ENCODE results near the gene AMN1.
"Not testable (repeated sequence)": the region's sequence is repeated elsewhere in the genome, so short reads cannot be mapped to it uniquely, and the experiment has no call there.

AMN1 gene

DNA sequence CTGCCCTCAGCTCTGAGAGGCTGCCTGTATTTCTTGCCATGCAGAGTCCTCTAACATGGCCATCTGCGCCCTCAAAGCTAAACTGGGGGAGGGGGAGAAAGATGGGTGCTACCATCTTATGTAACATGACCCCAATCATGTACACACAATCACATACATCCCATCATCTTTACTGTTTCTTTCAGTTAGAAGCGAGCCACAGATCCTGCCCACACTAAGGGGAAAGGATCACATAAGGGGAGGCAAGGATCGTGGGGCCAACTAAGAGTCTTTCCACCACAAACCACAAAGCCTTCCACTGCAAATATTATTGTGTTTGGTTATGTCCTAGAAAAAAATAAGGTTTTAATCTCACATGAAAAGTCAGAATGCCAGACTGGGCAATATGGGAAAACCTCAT, 11.8 kb upstream of the AMN1 start:
- H3K36me3 ChIP-seq (replicated peaks; ENCODE audit: low read depth, low read length): no peaks in the 10 kb centered on the region
- no peak overlapping the region for H3K4me2 ChIP-seq (ENCODE audit: low read length)

DNA sequence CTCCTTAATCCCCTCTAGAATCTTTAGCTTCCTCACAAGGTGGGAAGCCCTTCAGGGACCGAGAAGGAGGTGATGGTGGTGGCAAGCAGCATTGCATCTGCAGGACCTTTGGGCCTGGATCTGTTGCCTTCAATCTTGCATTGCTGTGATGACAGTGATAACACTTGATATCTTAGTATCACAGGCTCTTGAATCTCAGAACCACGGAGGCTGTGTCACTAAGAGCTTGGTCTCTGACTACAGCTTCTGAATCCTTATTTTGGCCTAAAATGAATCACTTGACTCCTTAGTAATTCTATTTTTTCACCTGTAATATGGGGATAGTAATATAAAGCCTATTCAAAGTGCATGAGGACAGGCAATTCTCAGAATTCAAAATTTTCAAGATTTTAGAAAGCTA, 8.9 kb upstream of the AMN1 start:
- H3K4me3 ChIP-seq (ENCODE audit: low read length): no peak overlapping the region
- H3K36me3 ChIP-seq (replicated peaks; ENCODE audit: low read depth, low read length): no peaks in the 10 kb centered on the region
- H3K4me2 ChIP-seq (ENCODE audit: low read length): no peak overlapping the region
- H3K27ac ChIP-seq (ENCODE audit: low read length): no peak overlapping the region
- no peaks in the 10 kb centered on the region for H3K27me3 ChIP-seq (ENCODE audit: low read depth, low read length)
- no peaks in the 10 kb centered on the region for H4K20me1 ChIP-seq (ENCODE audit: insufficient read depth, low read length)
- TF ChIP-seq, protein P1, sequence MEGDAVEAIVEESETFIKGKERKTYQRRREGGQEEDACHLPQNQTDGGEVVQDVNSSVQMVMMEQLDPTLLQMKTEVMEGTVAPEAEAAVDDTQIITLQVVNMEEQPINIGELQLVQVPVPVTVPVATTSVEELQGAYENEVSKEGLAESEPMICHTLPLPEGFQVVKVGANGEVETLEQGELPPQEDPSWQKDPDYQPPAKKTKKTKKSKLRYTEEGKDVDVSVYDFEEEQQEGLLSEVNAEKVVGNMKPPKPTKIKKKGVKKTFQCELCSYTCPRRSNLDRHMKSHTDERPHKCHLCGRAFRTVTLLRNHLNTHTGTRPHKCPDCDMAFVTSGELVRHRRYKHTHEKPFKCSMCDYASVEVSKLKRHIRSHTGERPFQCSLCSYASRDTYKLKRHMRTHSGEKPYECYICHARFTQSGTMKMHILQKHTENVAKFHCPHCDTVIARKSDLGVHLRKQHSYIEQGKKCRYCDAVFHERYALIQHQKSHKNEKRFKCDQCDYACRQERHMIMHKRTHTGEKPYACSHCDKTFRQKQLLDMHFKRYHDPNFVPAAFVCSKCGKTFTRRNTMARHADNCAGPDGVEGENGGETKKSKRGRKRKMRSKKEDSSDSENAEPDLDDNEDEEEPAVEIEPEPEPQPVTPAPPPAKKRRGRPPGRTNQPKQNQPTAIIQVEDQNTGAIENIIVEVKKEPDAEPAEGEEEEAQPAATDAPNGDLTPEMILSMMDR (IDR thresholded peaks at IDR 0.05; ENCODE audit: low read depth, low read length): no peak
- TF ChIP-seq EZH2phosphoT487 (IDR thresholded peaks at IDR 0.05; ENCODE audit: low read depth): no peak
- H3K79me2 ChIP-seq (ENCODE audit: low read length): no peaks in the 10 kb centered on the region
- no peak overlapping the region for H3K9ac ChIP-seq (ENCODE audit: low read length)
- H3K4me1 ChIP-seq (ENCODE audit: low read length): peaks cover 20% of the 10 kb centered on the region
- H2AFZ ChIP-seq (ENCODE audit: low read depth, low read length): 0 out of 2 replicates have a peak overlapping the region, but pooled peaks have one; percentile 23
- H3K9me3 ChIP-seq (ENCODE audit: insufficient read depth, low read length): no peaks in the 10 kb centered on the region

More for the DNA sequence above, 11.8 kb upstream of the AMN1 start:
- H3K4me3 ChIP-seq (ENCODE audit: low read length): no peak overlapping the region
- H2AFZ ChIP-seq (ENCODE audit: low read depth, low read length): no peak overlapping the region
- no peak overlapping the region for H3K27ac ChIP-seq (ENCODE audit: low read length)
- no peaks in the 10 kb centered on the region for H3K27me3 ChIP-seq (ENCODE audit: low read depth, low read length)
- peaks cover 30% of the 10 kb centered on the region for H3K4me1 ChIP-seq (ENCODE audit: low read length)
- H3K79me2 ChIP-seq (ENCODE audit: low read length): no peaks in the 10 kb centered on the region
- no peak for TF ChIP-seq EZH2phosphoT487 (IDR thresholded peaks at IDR 0.05; ENCODE audit: low read depth)
- TF ChIP-seq, protein P1 (IDR thresholded peaks at IDR 0.05; ENCODE audit: low read depth, low read length): no peak
- H4K20me1 ChIP-seq (ENCODE audit: insufficient read depth, low read length): no peaks in the 10 kb centered on the region
- H3K9me3 ChIP-seq (ENCODE audit: insufficient read depth, low read length): no peaks in the 10 kb centered on the region
- no peak overlapping the region for H3K9ac ChIP-seq (ENCODE audit: low read length)

- Histone ChIP-seq H2AFZ (ENCODE audit: low read depth, low read length) (0 out of 2 replicates have a peak overlapping the region, but pooled peaks have one; percentile 23), H3K27ac (ENCODE audit: low read length) (no peak overlapping the region), H3K9ac (ENCODE audit: low read length) (no peak overlapping the region)
Observed at GRCh38 chr12:31737345-31737744, 8.5 kb upstream of the AMN1 start.

GRCh38 chr12:31736472-31736871, 7.7 kb upstream of the AMN1 start:
- Histone ChIP-seq H3K9me3 (ENCODE audit: insufficient read depth, low read length) (no peaks in the 10 kb centered on the region), H3K4me1 (ENCODE audit: low read length) (peaks cover 18% of the 10 kb centered on the region), H3K4me2 (ENCODE audit: low read length) (no peak overlapping the region), H3K36me3 (replicated peaks; ENCODE audit: low read depth, low read length) (peaks cover 4% of the 10 kb centered on the region), H3K9ac (ENCODE audit: low read length) (no peak overlapping the region), H3K27me3 (ENCODE audit: low read depth, low read length) (no peaks in the 10 kb centered on the region), H2AFZ (ENCODE audit: low read depth, low read length) (peak overlapping the region; percentile 45; the same call in 1 of the 2 replicates), H3K79me2 (ENCODE audit: low read length) (no peaks in the 10 kb centered on the region), H4K20me1 (ENCODE audit: insufficient read depth, low read length) (no peaks in the 10 kb centered on the region), H3K4me3 (ENCODE audit: low read length) (no peak overlapping the region), H3K27ac (ENCODE audit: low read length) (no peak overlapping the region)
- TF ChIP-seq, protein P1 (IDR thresholded peaks at IDR 0.05; ENCODE audit: low read depth, low read length): no peak
- no peak for TF ChIP-seq EZH2phosphoT487 (IDR thresholded peaks at IDR 0.05; ENCODE audit: low read depth)

More at GRCh38 chr12:31737345-31737744, 8.5 kb upstream of the AMN1 start:
- no peaks in the 10 kb centered on the region for H3K9me3 ChIP-seq (ENCODE audit: insufficient read depth, low read length)
- H3K27me3 ChIP-seq (ENCODE audit: low read depth, low read length): no peaks in the 10 kb centered on the region
- H3K4me1 ChIP-seq (ENCODE audit: low read length): peaks cover 18% of the 10 kb centered on the region
- no peak overlapping the region for H3K4me3 ChIP-seq (ENCODE audit: low read length)
- no peak overlapping the region for H3K4me2 ChIP-seq (ENCODE audit: low read length)
- H4K20me1 ChIP-seq (ENCODE audit: insufficient read depth, low read length): no peaks in the 10 kb centered on the region
- H3K36me3 ChIP-seq (replicated peaks; ENCODE audit: low read depth, low read length): no peaks in the 10 kb centered on the region
- no peaks in the 10 kb centered on the region for H3K79me2 ChIP-seq (ENCODE audit: low read length)
- TF ChIP-seq, protein P1 (IDR thresholded peaks at IDR 0.05; ENCODE audit: low read depth, low read length): no peak
- TF ChIP-seq EZH2phosphoT487 (IDR thresholded peaks at IDR 0.05; ENCODE audit: low read depth): no peak

DNA sequence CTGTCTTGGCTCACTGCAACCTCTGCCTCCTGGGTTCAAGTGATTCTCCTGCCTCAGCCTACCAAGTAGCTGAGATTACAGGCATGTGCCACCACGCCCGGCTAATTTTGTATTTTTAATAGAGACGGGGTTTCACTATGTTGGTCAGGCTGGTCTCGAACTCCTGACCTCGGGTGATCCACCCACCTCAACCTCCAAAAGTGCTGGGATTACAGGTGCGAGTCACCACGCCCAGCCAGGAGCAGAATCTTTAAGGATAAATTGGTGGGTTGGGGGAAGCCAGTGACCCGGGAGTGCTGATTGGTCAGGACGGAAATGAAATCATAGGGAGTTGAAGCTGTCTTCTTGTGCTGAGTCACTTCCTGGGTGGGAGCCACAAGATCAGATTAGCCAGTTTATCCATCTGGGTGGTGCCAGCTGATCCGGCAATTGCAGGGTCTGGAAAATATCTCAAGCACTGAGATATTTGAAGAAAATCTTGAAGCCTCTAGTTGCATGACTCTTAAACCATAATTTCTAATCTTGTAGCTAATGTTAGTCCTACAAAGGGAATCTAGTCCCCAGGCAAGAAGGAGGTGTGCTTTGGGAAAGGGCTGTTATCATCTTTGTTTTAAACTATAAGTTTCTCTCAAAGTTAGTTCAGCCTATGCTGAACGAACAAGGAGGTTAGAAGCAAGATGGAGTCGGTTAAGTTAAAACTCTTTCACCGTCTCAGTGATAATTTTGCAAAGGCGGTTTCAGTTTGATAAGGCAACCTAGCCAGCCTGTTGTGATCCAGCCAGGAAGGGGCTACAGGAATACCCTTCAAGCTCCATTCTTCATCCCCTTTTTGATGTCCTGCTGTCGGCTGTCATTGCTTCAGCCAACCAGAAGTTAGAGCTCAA, 5.0 kb upstream of the AMN1 start:
- 0 out of 2 replicates have a peak overlapping the region, but pooled peaks have one; percentile 7 for H2AFZ ChIP-seq (ENCODE audit: low read depth, low read length)
- H3K4me3 ChIP-seq (ENCODE audit: low read length); H3K9ac ChIP-seq (ENCODE audit: low read length); H4K20me1 ChIP-seq (ENCODE audit: insufficient read depth, low read length); H3K27ac ChIP-seq (ENCODE audit: low read length); H3K79me2 ChIP-seq (ENCODE audit: low read length); H3K27me3 ChIP-seq (ENCODE audit: low read depth, low read length): not testable (repeated sequence)
- H3K36me3 ChIP-seq (replicated peaks; ENCODE audit: low read depth, low read length): peaks cover 16% of the 10 kb centered on the region
- H3K9me3 ChIP-seq (ENCODE audit: insufficient read depth, low read length): peaks cover 10% of the 10 kb centered on the region
- H3K4me1 ChIP-seq (ENCODE audit: low read length): peaks cover 25% of the 10 kb centered on the region
- H3K4me2 ChIP-seq (ENCODE audit: low read length): peak overlapping the region; percentile 25; the same call in 1 of the 2 replicates

Measured in OCI-LY3 (cell line).